AG04450 (cell line): ENCODE results near the gene TMED6. TPM values are rescaled to one million over a fixed set of nuclear protein-coding genes. Genes with fewer than 3 reads are reported as not detected.
"Not testable (repeated sequence)": the region's sequence is repeated elsewhere in the genome, so short reads cannot be mapped to it uniquely, and the experiment has no call there.

Experiments used
- CTCF ChIA-PET: fragments of 300-600, 350-600 bp; formaldehyde crosslinking; extraction: SDS; loops from one replicate; lab custom pipeline; 2022; ENCODE audit warnings: antibody characterized with exemption, inconsistent platforms; lab: Charles Lee
- POLR2A ChIA-PET: fragments of 350-600 bp; formaldehyde crosslinking; extraction: SDS; loops from one replicate; lab custom pipeline; 2021; ENCODE audit warnings: antibody characterized with exemption, inconsistent platforms; lab: Yijun Ruan, JAX
- DNase-seq: peaks from one replicate; pipeline ENCODE4 v3.0.0-alpha.2; 2011; ENCODE audit warnings: low read depth, low spot score
- H3K27ac ChIP-seq: one replicate; pipeline ENCODE4 v1.5.1; 2012; ENCODE audit warnings: low read depth, low read length, control low read depth
- H3K27me3 ChIP-seq: one replicate; pipeline ENCODE4 v1.6.0; 2012; ENCODE audit warnings: low read length; ENCODE audit not compliant: control insufficient read depth, insufficient read depth
- H3K4me3 ChIP-seq: 2 replicates; pipeline ENCODE4 v1.5.1; 2011; ENCODE audit warnings: mild to moderate bottlenecking, low read depth, low read length, control low read depth
- H3K9me3 ChIP-seq: 2 replicates; pipeline ENCODE4 v1.5.1; 2012; ENCODE audit warnings: low read length; ENCODE audit not compliant: control insufficient read depth, insufficient read depth
- CTCF ChIP-seq: IDR thresholded peaks from 2 replicates; pipeline ENCODE4 v1.5.1; 2011; ENCODE audit warnings: low read depth, low read length, control low read depth, inconsistent platforms
- polyA plus RNA-seq: library from polyadenylated mRNA; depleted of rRNA; stranded (reverse); fragments of >200 nt; gene quantifications from 2 replicates; pipeline ENCODE4 v1.2.3, GENCODE V29; 2011

TMED6 gene
- polyA plus RNA-seq, 1 experiment: not detected

GRCh38 chr16:69364088-69364487 lies 12.5 kb upstream of the TMED6 start:
- no peak overlapping the region for H3K4me3 ChIP-seq
- CTCF ChIA-PET: no interaction called here
- H3K27ac ChIP-seq: no peak overlapping the region
- no peak for DNase-seq
- POLR2A ChIA-PET: no interaction called here
- TF ChIP-seq CTCF: no peak
- no peaks in the 10 kb centered on the region for H3K9me3 ChIP-seq
- no peaks in the 10 kb centered on the region for H3K27me3 ChIP-seq

GRCh38 chr16:69363281-69363717 lies 11.7 kb upstream of the TMED6 start:
- DNase-seq: no peak
- TF ChIP-seq CTCF: no peak
- Histone ChIP-seq H3K4me3 (no peak overlapping the region), H3K27me3 (no peaks in the 10 kb centered on the region), H3K9me3 (no peaks in the 10 kb centered on the region), H3K27ac (no peak overlapping the region)
- ChIA-PET POLR2A (no interaction called here), CTCF (no interaction called here)

GRCh38 chr16:69360070-69360469 lies 8.5 kb upstream of the TMED6 start:
- POLR2A ChIA-PET, DNase-seq: not testable (repeated sequence)

GRCh38 chr16:69350536-69351133 lies 951 bp downstream of the TMED6 start:
- ChIA-PET POLR2A (interaction anchor here (0.6 to 0.7 kb wide), 2 partner anchors 10 to 20 kb away, joined by 3 to 4 read pairs; no protein-coding TSS in a partner anchor), CTCF (interaction anchor here (1.0 kb wide), 1 partner anchor 200 kb away, joined by 4 read pairs; no protein-coding TSS in a partner anchor)
- DNase-seq: no peak
- Histone ChIP-seq H3K9me3 (no peaks in the 10 kb centered on the region), H3K27me3 (no peaks in the 10 kb centered on the region), H3K4me3 (no peak overlapping the region), H3K27ac (no peak overlapping the region)
- no peak for TF ChIP-seq CTCF

More at GRCh38 chr16:69360070-69360469, 8.5 kb upstream of the TMED6 start:
- H3K9me3 ChIP-seq, H3K4me3 ChIP-seq, H3K27ac ChIP-seq, CTCF ChIA-PET, H3K27me3 ChIP-seq: not testable (repeated sequence)

GRCh38 chr16:69349536-69349935 lies 2.0 kb downstream of the TMED6 start:
- H3K27me3 ChIP-seq: no peaks in the 10 kb centered on the region
- CTCF ChIA-PET: no interaction called here
- H3K4me3 ChIP-seq: no peak overlapping the region
- no peak for DNase-seq
- H3K27ac ChIP-seq: no peak overlapping the region
- no peak for TF ChIP-seq CTCF
- POLR2A ChIA-PET: no interaction called here
- no peaks in the 10 kb centered on the region for H3K9me3 ChIP-seq
